AG09309 (cell line): Measurements from ENCODE around the gene DNMT1.

Experiments
- DNase-seq: peaks from one replicate; pipeline ENCODE4 v3.0.0-alpha.2; 2010; ENCODE audit warnings: low read depth
- H3K4me3 ChIP-seq: 2 replicates; pipeline ENCODE4 v1.5.1; 2011; ENCODE audit warnings: mild to moderate bottlenecking, low read depth, low read length, moderate library complexity; ENCODE audit not compliant: control insufficient read depth
- CTCF ChIP-seq: IDR thresholded peaks from 2 replicates; pipeline ENCODE4 v1.5.1; 2011; ENCODE audit warnings: mild to moderate bottlenecking, low read depth, low read length, inconsistent platforms; ENCODE audit not compliant: insufficient read depth, control insufficient read depth; ENCODE audit errors: missing control alignments

DNMT1 gene

GRCh38 chr19:10137751-10138682, 56.7 kb downstream of the DNMT1 start:
- DNase-seq, result no peak
- TF ChIP-seq CTCF, result no peak
- H3K4me3 ChIP-seq, result no peak overlapping the region

GRCh38 chr19:10136936-10137335, 57.8 kb downstream of the DNMT1 start:
- no peak for DNase-seq
- TF ChIP-seq CTCF, result no peak
- H3K4me3 ChIP-seq, result no peak overlapping the region

GRCh38 chr19:10135551-10136334, 59.0 kb downstream of the DNMT1 start:
- no peak overlapping the region for H3K4me3 ChIP-seq
- no peak for DNase-seq
- no peak for TF ChIP-seq CTCF

- no peak for DNase-seq
- no peak for TF ChIP-seq CTCF
- H3K4me3 ChIP-seq, result no peak overlapping the region
Observed at GRCh38 chr19:10134040-10134439, 60.7 kb downstream of the DNMT1 start.

- no peak for TF ChIP-seq CTCF
- no peak overlapping the region for H3K4me3 ChIP-seq
- DNase-seq, result no peak
Observed at GRCh38 chr19:10133596-10133995, 61.2 kb downstream of the DNMT1 start.

GRCh38 chr19:10132905-10133304, 61.8 kb downstream of the DNMT1 start:
- TF ChIP-seq CTCF, result no peak
- DNase-seq, result no peak
- H3K4me3 ChIP-seq, result no peak overlapping the region
